HG02759 (cell line): ENCODE measurements around the gene HOXC12.

Source experiments
- ATAC-seq: cut with Tn5 transposase; IDR thresholded peaks from one replicate; pipeline ENCODE4 v1.9.1; 2021; ENCODE audit warnings: mild to moderate bottlenecking, moderate library complexity; ENCODE audit not compliant: unreplicated experiment

Gene HOXC12

GRCh38 chr12:53955776-53956250 lies 1.1 kb downstream of the HOXC12 start:
- no peak for ATAC-seq

GRCh38 chr12:53956251-53956887 lies 1.7 kb downstream of the HOXC12 start:
- no peak for ATAC-seq

GRCh38 chr12:53956914-53957536 lies 2.3 kb downstream of the HOXC12 start:
- ATAC-seq: no peak

- no peak for ATAC-seq
Observed at GRCh38 chr12:53958128-53958527, 3.4 kb downstream of the HOXC12 start.

GRCh38 chr12:53959314-53959713 lies 4.6 kb downstream of the HOXC12 start:
- no peak for ATAC-seq

- ATAC-seq: no peak
Observed at GRCh38 chr12:53960187-53961024, 5.7 kb downstream of the HOXC12 start.

GRCh38 chr12:53961025-53961761 lies 6.5 kb downstream of the HOXC12 start:
- ATAC-seq: no peak

- ATAC-seq: no peak
Observed at GRCh38 chr12:53963005-53963404, 8.3 kb downstream of the HOXC12 start.

- ATAC-seq: no peak
Observed at GRCh38 chr12:53963434-53964314, 9.0 kb downstream of the HOXC12 start.

- ATAC-seq: no peak
Observed at GRCh38 chr12:53964315-53964713, 9.6 kb downstream of the HOXC12 start.

GRCh38 chr12:53965281-53966084 lies 10.8 kb downstream of the HOXC12 start:
- ATAC-seq: no peak

GRCh38 chr12:53966085-53966384 lies 11.3 kb downstream of the HOXC12 start:
- no peak for ATAC-seq

GRCh38 chr12:53966385-53967133 lies 11.9 kb downstream of the HOXC12 start:
- no peak for ATAC-seq

- no peak for ATAC-seq
Observed at GRCh38 chr12:53967421-53967925, 12.8 kb downstream of the HOXC12 start.

- ATAC-seq: no peak
Observed at GRCh38 chr12:53968214-53969127, 13.8 kb downstream of the HOXC12 start.

- no peak for ATAC-seq
Observed at GRCh38 chr12:53969588-53970259, 15.0 kb downstream of the HOXC12 start.

GRCh38 chr12:53970451-53970850 lies 15.7 kb downstream of the HOXC12 start:
- ATAC-seq: no peak
